Endothelial cell of coronary artery (primary cell): ENCODE measurements around the gene ABCD3. TPM values are rescaled to one million over a fixed set of nuclear protein-coding genes. Genes with fewer than 3 reads are reported as not detected.

Experiments used
- total RNA-seq: library from RNA; depleted of rRNA; stranded (reverse); fragments of >200 nt; gene quantifications from 2 replicates; pipeline ENCODE4 v1.2.3, GENCODE V29; 2014

ABCD3 gene
- 26.8 and 40.9 TPM in 2 replicates for total RNA-seq

DNA sequence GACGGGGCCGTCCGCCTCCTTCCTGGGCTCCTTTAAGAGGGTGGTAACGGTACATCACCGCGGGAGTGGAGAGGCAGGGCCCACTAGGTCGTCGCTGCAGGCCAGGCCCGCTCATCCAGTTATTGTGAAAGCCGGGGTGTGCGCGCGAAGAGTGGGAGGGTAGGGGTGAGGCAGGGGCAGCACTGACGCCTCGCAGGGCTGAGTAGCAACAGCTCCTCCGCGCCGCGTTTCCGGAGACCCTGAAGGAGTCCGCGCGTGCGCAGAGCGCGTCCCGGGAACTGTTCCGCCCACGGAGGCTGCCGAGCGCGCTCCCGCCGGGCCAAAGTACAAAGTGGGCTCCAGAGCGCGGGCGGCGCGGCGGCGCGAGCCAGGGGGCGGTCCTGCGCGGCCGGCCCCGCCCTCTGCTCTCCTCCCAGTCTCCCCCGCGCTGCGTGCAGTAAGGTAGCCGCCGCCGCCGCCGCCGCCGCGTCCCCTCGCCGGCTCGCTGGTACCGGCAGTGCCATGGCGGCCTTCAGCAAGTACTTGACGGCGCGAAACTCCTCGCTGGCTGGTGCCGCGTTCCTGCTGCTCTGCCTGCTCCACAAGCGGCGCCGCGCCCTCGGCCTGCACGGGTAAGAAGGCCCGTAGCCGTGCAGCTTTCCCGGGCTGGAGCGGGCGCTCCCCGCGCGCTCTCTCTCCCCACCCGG, at the start of gene ABCD3:
Gene ABCD3 (plus strand): TSS at position 412 of the 686 bp plus-strand sequence. CDS start 90 bp downstream, at position 502.

DNA sequence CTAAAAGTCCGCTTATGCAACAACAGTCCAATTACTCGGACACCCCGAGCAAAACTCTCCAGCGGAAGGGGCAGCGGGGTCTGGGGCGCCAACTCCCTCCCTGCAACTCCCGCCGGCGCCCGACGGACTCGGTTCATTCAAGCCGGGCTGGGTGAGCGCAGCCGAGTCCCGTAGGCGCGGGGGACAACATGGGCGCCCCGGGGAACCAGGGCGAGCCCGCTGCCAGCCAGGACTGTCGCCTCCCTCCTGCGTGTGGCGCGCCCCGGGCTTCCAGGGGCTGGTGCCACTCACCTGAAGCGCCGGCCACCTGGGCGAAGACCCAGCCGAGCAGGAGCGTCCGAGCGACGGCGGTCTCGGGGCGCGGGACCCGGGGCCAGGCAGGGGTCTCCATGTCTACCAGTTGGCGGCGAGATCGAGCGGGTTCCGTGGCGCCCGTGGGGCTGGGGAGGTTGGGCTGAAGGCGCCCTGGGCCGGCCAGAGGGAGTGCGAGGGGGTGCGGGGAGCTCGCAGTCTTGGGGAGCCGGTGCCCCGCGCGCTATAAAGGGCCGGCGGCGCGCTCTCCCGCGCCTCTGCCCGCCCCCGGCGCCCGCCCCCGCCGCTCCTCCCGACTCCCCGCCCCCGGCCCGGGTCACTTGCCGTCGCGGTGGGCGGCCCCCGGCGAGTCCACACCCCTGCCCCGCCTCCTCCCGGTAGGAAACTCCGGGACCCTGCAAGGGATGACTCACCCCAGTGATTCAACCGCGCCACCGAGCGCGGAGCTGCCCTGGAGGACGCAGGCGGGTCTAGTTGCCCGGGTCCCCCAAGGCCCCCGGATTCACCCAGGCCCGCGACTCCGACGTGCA, 123.3 kb downstream of the ABCD3 start, which contains the start of gene F3:
Gene F3 (minus strand): TSS at position 514 of the 842 bp plus-strand sequence. CDS start 123 bp downstream, at position 391.

Other genes with a start within 250 kb of the ABCD3 start
- 144 and 157 TPM in 2 replicates for gene ARHGAP29, start 180.8 kb upstream of the ABCD3 start, total RNA-seq
- gene F3, start 123.4 kb downstream of the ABCD3 start, total RNA-seq, result 1.3 and 28.9 TPM in 2 replicates